Endothelial cell of umbilical vein (primary cell): ENCODE data around the gene C9orf78. TPM values are rescaled to one million over a fixed set of nuclear protein-coding genes. Genes with fewer than 3 reads are reported as not detected.

ENCODE experiments used
- BruUV-seq: library from RNA; stranded (reverse); fragments of 400-500 nt; replicated peaks from 2 replicates; lab custom pipeline; 2021; lab: Mats Ljungman, UMichigan
- CTCF ChIA-PET: fragments of 300-600, 350-600 bp; sonication (Branson Sonifier 250); formaldehyde crosslinking; loops from one replicate; lab custom pipeline; 2021; ENCODE audit warnings: antibody characterized with exemption, inconsistent platforms; lab: Charles Lee
- POLR2A ChIA-PET: fragments of 300-600, 350-600 bp; sonication (Branson Sonifier 250); formaldehyde crosslinking; loops from one replicate; lab custom pipeline; 2021; ENCODE audit warnings: antibody characterized with exemption, inconsistent platforms; lab: Charles Lee
- DNase-seq: peaks from one replicate; pipeline ENCODE4 v3.0.0-alpha.2; 2011; ENCODE audit warnings: low read depth, low spot score
- FAIRE-seq: peaks from 2 replicates; lab custom pipeline; 2011; peaks lifted over from hg19 to GRCh38; lab: Jason Lieb, UNC
- H2AFZ ChIP-seq: 2 replicates; pipeline ENCODE4 v1.6.0; 2012; ENCODE audit warnings: low read depth, low read length, control low read depth, inconsistent platforms
- H3K27ac ChIP-seq: 2 replicates; pipeline ENCODE4 v1.5.1; 2011; ENCODE audit warnings: low read depth, mild to moderate bottlenecking, control low read depth, low read length, moderate library complexity; ENCODE audit not compliant: insufficient read depth
- H3K27me3 ChIP-seq, 2 experiments: 2 replicates each; pipeline versions ENCODE4 v1.6.0 to v1.6.1; 2011; ENCODE audit warnings: low read length in 2 of 2, mixed read lengths in 1 of 2; ENCODE audit not compliant: control insufficient read depth in 2 of 2, insufficient read depth in 2 of 2
- H3K36me3 ChIP-seq, 2 experiments: 2 replicates in 1 of 2; 3 replicates in 1 of 2; pipeline ENCODE4 v1.5.1; 2011; ENCODE audit warnings: low read length in 2 of 2, mild to moderate bottlenecking in 1 of 2, moderate library complexity in 1 of 2; ENCODE audit not compliant: control insufficient read depth in 2 of 2, insufficient read depth in 2 of 2; ENCODE audit errors: extremely low read depth in 1 of 2
- H3K4me1 ChIP-seq: 3 replicates; pipeline ENCODE4 v1.5.1; 2011; ENCODE audit warnings: mild to moderate bottlenecking, low read length; ENCODE audit not compliant: control insufficient read depth, insufficient read depth; ENCODE audit errors: extremely low read depth
- H3K4me2 ChIP-seq: 2 replicates; pipeline ENCODE4 v1.6.1; 2011; ENCODE audit warnings: low read length, control low read depth, mixed read lengths; ENCODE audit not compliant: insufficient read depth
- H3K4me3 ChIP-seq, 3 experiments: fragments of 200-600 bp in 1 of 3; sonication (generic), shearing (Covaris generic) in 1 of 3; replicated peaks in 1 of 3; 2 replicates each; pipeline ENCODE4 v1.5.1; 2011 to 2016; ENCODE audit warnings: control low read depth in 3 of 3, low read length in 3 of 3, mild to moderate bottlenecking in 2 of 3, inconsistent platforms in 1 of 3, low read depth in 1 of 3, moderate library complexity in 1 of 3; ENCODE audit not compliant: insufficient read depth in 1 of 3
- H3K79me2 ChIP-seq: 2 replicates; pipeline ENCODE4 v1.6.0; 2012; ENCODE audit warnings: low read length, inconsistent platforms; ENCODE audit not compliant: control insufficient read depth, insufficient read depth
- H3K9ac ChIP-seq: replicated peaks from 2 replicates; pipeline ENCODE3; 2011; ENCODE audit warnings: low read length, control low read depth; ENCODE audit not compliant: insufficient read depth; ENCODE audit errors: extremely low read depth
- H3K9me1 ChIP-seq: replicated peaks from 3 replicates; pipeline ENCODE4 v1.6.0; 2011; ENCODE audit warnings: mild to moderate bottlenecking, low read length; ENCODE audit not compliant: control insufficient read depth, insufficient read depth; ENCODE audit errors: extremely low read depth
- H3K9me3 ChIP-seq: replicated peaks from 2 replicates; pipeline ENCODE4 v1.5.1; 2012; ENCODE audit warnings: low read length, inconsistent platforms; ENCODE audit not compliant: control insufficient read depth, insufficient read depth
- H4K20me1 ChIP-seq: replicated peaks from 2 replicates; pipeline ENCODE3; 2011; ENCODE audit warnings: mild to moderate bottlenecking, low read length; ENCODE audit not compliant: control insufficient read depth, insufficient read depth; ENCODE audit errors: extremely low read depth
- CTCF ChIP-seq, 2 donors: IDR thresholded peaks; 1 replicate in 1 of 2; 2 replicates in 1 of 2; pipeline ENCODE4 v1.5.1; 2011; ENCODE audit warnings: low read length in 2 of 2, mild to moderate bottlenecking in 2 of 2, moderate library complexity in 2 of 2, control low read depth in 1 of 2, inconsistent platforms in 1 of 2, low read depth in 1 of 2; ENCODE audit not compliant: insufficient read depth in 1 of 2; ENCODE audit errors: extremely low read depth in 1 of 2
- EZH2 ChIP-seq: IDR thresholded peaks from 2 replicates; pipeline ENCODE4 v1.6.1; 2012; ENCODE audit warnings: borderline replicate concordance, low read depth, mild to moderate bottlenecking, moderate library complexity, low read length, inconsistent platforms; ENCODE audit not compliant: severe bottlenecking
- FOS ChIP-seq: IDR thresholded peaks from 2 replicates; pipeline ENCODE4 v1.6.1; 2011; ENCODE audit warnings: mild to moderate bottlenecking, low read length, moderate library complexity, borderline replicate concordance; ENCODE audit not compliant: insufficient read depth
- GATA2 ChIP-seq: IDR thresholded peaks from 2 replicates; pipeline ENCODE4 v1.7.0; 2011; ENCODE audit warnings: low read depth, mild to moderate bottlenecking, moderate library complexity, mixed read lengths, low read length; ENCODE audit not compliant: insufficient read length, insufficient read depth
- JUN ChIP-seq: IDR thresholded peaks from 2 replicates; pipeline ENCODE4 v1.6.1; 2011; ENCODE audit warnings: borderline replicate concordance, low read depth; ENCODE audit not compliant: insufficient read length, insufficient read depth
- MAX ChIP-seq: IDR thresholded peaks from 2 replicates; pipeline ENCODE4 v1.6.1; 2011; ENCODE audit not compliant: insufficient read depth, insufficient read length
- MYC ChIP-seq: IDR thresholded peaks from one replicate; pipeline ENCODE4 v1.6.1; 2011; ENCODE audit warnings: mild to moderate bottlenecking, low read depth, low read length
- POLR2A ChIP-seq: IDR thresholded peaks from 2 replicates; pipeline ENCODE4 v1.6.1; 2012; ENCODE audit warnings: low read depth, mild to moderate bottlenecking, control low read depth, low read length
- POLR2AphosphoS5 ChIP-seq: IDR thresholded peaks from 2 replicates; pipeline ENCODE4 v1.6.1; 2012; ENCODE audit warnings: low read depth, mild to moderate bottlenecking, control low read depth, low read length, moderate library complexity; ENCODE audit not compliant: insufficient read depth
- dilution Hi-C: fragments of 300-500 bp; cut with MboI; formaldehyde crosslinking; loops from one replicate; pipeline ENCODE4 v1.15.0; 2019; ENCODE audit warnings: low sequenced_read_pairs; ENCODE audit not compliant: extremely low pct_ligation_motif_present
- intact Hi-C: fragments of 100-400 bp; cut with micrococcal nuclease; formaldehyde crosslinking; loops from one replicate; pipeline ENCODE4 v1.10.0; 2022
- polyA plus RNA-seq, 4 experiments: library from polyadenylated mRNA; depleted of rRNA in 3 of 4; stranded (reverse) in 3 of 4; unstranded in 1 of 4; fragments of >200 nt; gene quantifications; 2 replicates each; pipeline versions ENCODE4 v1.2.1 to v1.2.3, GENCODE V29; 2011 to 2012; ENCODE audit warnings: missing spikeins in 1 of 4
- total RNA-seq: library from RNA; stranded (reverse); gene quantifications from 2 replicates; pipeline ENCODE4 v1.2.3, GENCODE V29; 2021

Gene C9orf78
- total and polyA plus RNA-seq, 2 donors (not counting 3 experiments of a cell fraction or from before 2014, with no cell fraction given): 17.9 to 34.6 TPM

- H3K4me1 ChIP-seq: no peaks in the 10 kb centered on the region
- POLR2A ChIA-PET: no interaction called here
- H3K9me3 ChIP-seq: no peaks in the 10 kb centered on the region
- H3K4me2 ChIP-seq: no peak overlapping the region
- H3K36me3 ChIP-seq: peaks cover 9 to 22% of the 10 kb centered on the region in 2 experiments
- intact Hi-C loops: no loop called here
- no peak overlapping the region for H3K4me3 ChIP-seq
- no peak overlapping the region for H3K27ac ChIP-seq
- H3K79me2 ChIP-seq: no peaks in the 10 kb centered on the region
- dilution Hi-C loops: no loop called here
- no peak overlapping the region for H2AFZ ChIP-seq
- TF ChIP-seq GATA2 (no peak), MYC (no peak), EZH2 (no peak), POLR2AphosphoS5 (no peak), CTCF (IDR thresholded peaks at IDR 0.05; ENCODE audit: extremely low read depth in 1 of 2, insufficient read depth in 1 of 2, low read depth in 1 of 2, low read length in 2 of 2) (no peak), JUN (no peak), POLR2A (no peak), MAX (no peak), FOS (no peak)
- H3K9ac ChIP-seq: no peak overlapping the region
- DNase-seq (no peak), FAIRE-seq (no peak)
- CTCF ChIA-PET: no interaction called here
- H3K9me1 ChIP-seq: no peaks in the 10 kb centered on the region
- H3K27me3 ChIP-seq: no peaks in the 10 kb centered on the region
- no TSS peak for BruUV-seq
- no peaks in the 10 kb centered on the region for H4K20me1 ChIP-seq
Measured at GRCh38 chr9:129815278-129815677, 19.8 kb downstream of the C9orf78 start.
